HepG2 (cell line): ENCODE measurements around the gene MEAK7. TPM values are rescaled to one million over a fixed set of nuclear protein-coding genes. Genes with fewer than 3 reads are reported as not detected.

Experiments
- ATAC-seq: fragments of 200-7000 bp; cut with Tn5 transposase; 3 replicates; pipeline ENCODE4 v1.9.1; 2020; ENCODE audit warnings: mild to moderate bottlenecking, moderate library complexity
- BruUV-seq: library from RNA; stranded (reverse); fragments of 400-500 nt; replicated peaks from 2 replicates; lab custom pipeline; 2021; lab: Mats Ljungman, UMichigan
- CTCF ChIA-PET: fragments of 300-600 bp; formaldehyde crosslinking; extraction: SDS; loops from one replicate; lab custom pipeline; 2021; ENCODE audit warnings: low total read pairs, inconsistent platforms, low intra/inter-chr PET ratio; lab: Yijun Ruan, JAX
- POLR2A ChIA-PET: fragments of 350-600 bp; sonication (Branson Sonifier 250); formaldehyde crosslinking; loops from one replicate; lab custom pipeline; 2020; ENCODE audit warnings: antibody characterized with exemption, inconsistent platforms; lab: Yijun Ruan, JAX
- DNase-seq: peaks from one replicate; pipeline ENCODE4 v3.0.0-alpha.2; 2015; ENCODE audit warnings: low spot score
- FAIRE-seq: peaks from 3 replicates; lab custom pipeline; 2011; peaks lifted over from hg19 to GRCh38; lab: Jason Lieb, UNC
- H2AFZ ChIP-seq: one replicate; pipeline ENCODE4 v1.6.1; 2011; ENCODE audit warnings: low read length, inconsistent platforms
- H3K27ac ChIP-seq: fragments of 300-600 bp; 3 replicates; pipeline ENCODE4 v1.8.0; 2011; ENCODE audit warnings: mixed run types, mild to moderate bottlenecking, mixed read lengths, low read length, inconsistent platforms; ENCODE audit not compliant: insufficient read depth; ENCODE audit errors: extremely low read length
- H3K27me3 ChIP-seq, 2 experiments: fragments of 200-600 bp in 1 of 2; 2 replicates in 1 of 2; 3 replicates in 1 of 2; pipeline versions ENCODE4 v1.6.0 to v1.8.0; 2011; ENCODE audit warnings: low read length in 2 of 2, mild to moderate bottlenecking in 2 of 2, moderate library complexity in 2 of 2, inconsistent platforms in 1 of 2; ENCODE audit not compliant: insufficient read depth in 2 of 2, control insufficient read depth in 1 of 2
- H3K36me3 ChIP-seq, 2 experiments: fragments of 200-600 bp in 1 of 2; replicated peaks in 1 of 2; 2 replicates in 1 of 2; 3 replicates in 1 of 2; pipeline versions ENCODE4 v1.5.1 to v1.8.0; 2011; ENCODE audit warnings: low read length in 2 of 2, inconsistent platforms in 1 of 2; ENCODE audit not compliant: insufficient read depth in 2 of 2, control insufficient read depth in 1 of 2
- H3K4me1 ChIP-seq: 2 replicates; pipeline ENCODE4 v1.5.1; 2012; ENCODE audit warnings: low read length, inconsistent platforms; ENCODE audit not compliant: insufficient read depth
- H3K4me2 ChIP-seq: 2 replicates; pipeline ENCODE4 v1.6.0; 2011; ENCODE audit warnings: low read depth, low read length, inconsistent platforms
- H3K4me3 ChIP-seq, 3 experiments: fragments of 200-600 bp in 1 of 3; sonication (generic), shearing (Covaris generic) in 1 of 3; replicated peaks in 1 of 3; 2 replicates each; pipeline ENCODE4 v1.5.1; 2011 to 2016; ENCODE audit warnings: low read length in 3 of 3, inconsistent platforms in 2 of 3, low read depth in 2 of 3, mild to moderate bottlenecking in 2 of 3, control low read depth in 1 of 3, mixed read lengths in 1 of 3; ENCODE audit not compliant: insufficient read depth in 1 of 3
- H3K79me2 ChIP-seq: one replicate; pipeline ENCODE4 v1.6.1; 2011; ENCODE audit warnings: low read length, inconsistent platforms; ENCODE audit not compliant: insufficient read depth
- H3K9ac ChIP-seq: 2 replicates; pipeline ENCODE4 v1.6.0; 2011; ENCODE audit warnings: mild to moderate bottlenecking, low read depth, low read length, inconsistent platforms; ENCODE audit not compliant: insufficient read depth
- H3K9me3 ChIP-seq: 2 replicates; pipeline ENCODE4 v1.5.1; 2012; ENCODE audit warnings: mild to moderate bottlenecking, low read length
- H4K20me1 ChIP-seq: 2 replicates; pipeline ENCODE4 v1.6.0; 2011; ENCODE audit warnings: inconsistent platforms, mild to moderate bottlenecking, low read length, moderate library complexity; ENCODE audit not compliant: insufficient read depth
- HHEX ChIP-seq: IDR thresholded peaks from 2 replicates; pipeline ENCODE4 v1.6.1; 2016; ENCODE audit warnings: control low read depth
- IRX3 ChIP-seq: sonication (generic); formaldehyde crosslinking; IDR thresholded peaks from 2 replicates; pipeline ENCODE4 v1.8.1; 2023; ENCODE audit warnings: mild to moderate bottlenecking, low read depth, missing genetic modification reagents, borderline replicate concordance
- KDM2A ChIP-seq: sonication (generic); formaldehyde crosslinking; IDR thresholded peaks from 2 replicates; pipeline ENCODE4 v1.4.0; 2020; ENCODE audit warnings: low read depth, missing genetic modification reagents, borderline replicate concordance
- KDM5A ChIP-seq: fragments of 200-600 bp; sonication (generic); IDR thresholded peaks from 2 replicates; pipeline ENCODE4 v1.7.0; 2018; ENCODE audit warnings: antibody characterized with exemption, mild to moderate bottlenecking, low read length, borderline replicate concordance
- PHF21A ChIP-seq: sonication (generic); formaldehyde crosslinking; IDR thresholded peaks from 2 replicates; pipeline ENCODE4 v1.5.0; 2020; ENCODE audit warnings: mild to moderate bottlenecking, missing genetic modification reagents
- REL ChIP-seq: sonication (generic); formaldehyde crosslinking; conservative IDR thresholded peaks from 2 replicates; pipeline ENCODE4 v1.8.0; 2022; ENCODE audit warnings: mild to moderate bottlenecking, missing genetic modification reagents, moderate library complexity
- TBX3 ChIP-seq: fragments of 450-650 bp; IDR thresholded peaks from 2 replicates; pipeline ENCODE4 v1.6.1; 2017; ENCODE audit warnings: antibody characterized with exemption, mild to moderate bottlenecking, inconsistent platforms, borderline replicate concordance
- ZNF20 ChIP-seq: sonication (generic); formaldehyde crosslinking; IDR thresholded peaks from 2 replicates; pipeline ENCODE4 v1.4.0; 2020; ENCODE audit warnings: mild to moderate bottlenecking, moderate library complexity, missing genetic modification reagents
- ZNF572 ChIP-seq: sonication (generic); formaldehyde crosslinking; IDR thresholded peaks from 2 replicates; pipeline ENCODE4 v1.5.1; 2020; ENCODE audit warnings: mild to moderate bottlenecking, missing genetic modification reagents
- WGBS: methylation state at CpG from one replicate; pipeline ENCODE4 v1.1.6; 2017; ENCODE audit warnings: low lambda C conversion rate; 5-methylcytosine and 5-hydroxymethylcytosine counted together
- in situ Hi-C: cut with HindIII; loops from 2 replicates; pipeline ENCODE4 v1.10.0; 2017; ENCODE audit warnings: low pct_unique_long_range_greater_than_20kb; ENCODE audit not compliant: extremely low pct_ligation_motif_present
- intact Hi-C: fragments of 100-400 bp; cut with micrococcal nuclease; formaldehyde crosslinking; loops from one replicate; pipeline ENCODE4 v1.10.0; 2022; ENCODE audit not compliant: unreplicated experiment
- polyA plus RNA-seq, 8 experiments: library from polyadenylated mRNA; depleted of rRNA in 3 of 8; stranded (reverse) in 7 of 8; unstranded in 1 of 8; fragments of >200 nt; fragmentation: Illumina TruSeq in 4 of 8; extraction: Trizol in 4 of 8; gene quantifications; 2 replicates each; pipeline versions ENCODE4 v1.2.1 to v1.2.3, GENCODE V29; 2011 to 2016; ENCODE audit warnings: low read depth in 4 of 8, missing spikeins in 1 of 8, mixed read lengths in 1 of 8; ENCODE audit not compliant: insufficient read depth in 1 of 8
- total RNA-seq, 5 experiments: library from RNA; depleted of rRNA; stranded (reverse); fragments of >200 nt; fragmentation: Illumina TruSeq; extraction: Trizol; gene quantifications; 2 replicates each; pipeline ENCODE4 v1.2.3, GENCODE V29; 2016; ENCODE audit warnings: low read depth in 1 of 5
- TF ChIP-seq, protein P1 (sequence below): IDR thresholded peaks from 2 replicates; pipeline ENCODE4 v1.6.1; 2012; ENCODE audit warnings: low read length, improper control_type of control experiment

Gene MEAK7
- total and polyA plus RNA-seq, 2 of the 13 experiments (the other 11 are each of a cell fraction or from before 2014, with no cell fraction given), result 11.8 to 14.7 TPM

DNA sequence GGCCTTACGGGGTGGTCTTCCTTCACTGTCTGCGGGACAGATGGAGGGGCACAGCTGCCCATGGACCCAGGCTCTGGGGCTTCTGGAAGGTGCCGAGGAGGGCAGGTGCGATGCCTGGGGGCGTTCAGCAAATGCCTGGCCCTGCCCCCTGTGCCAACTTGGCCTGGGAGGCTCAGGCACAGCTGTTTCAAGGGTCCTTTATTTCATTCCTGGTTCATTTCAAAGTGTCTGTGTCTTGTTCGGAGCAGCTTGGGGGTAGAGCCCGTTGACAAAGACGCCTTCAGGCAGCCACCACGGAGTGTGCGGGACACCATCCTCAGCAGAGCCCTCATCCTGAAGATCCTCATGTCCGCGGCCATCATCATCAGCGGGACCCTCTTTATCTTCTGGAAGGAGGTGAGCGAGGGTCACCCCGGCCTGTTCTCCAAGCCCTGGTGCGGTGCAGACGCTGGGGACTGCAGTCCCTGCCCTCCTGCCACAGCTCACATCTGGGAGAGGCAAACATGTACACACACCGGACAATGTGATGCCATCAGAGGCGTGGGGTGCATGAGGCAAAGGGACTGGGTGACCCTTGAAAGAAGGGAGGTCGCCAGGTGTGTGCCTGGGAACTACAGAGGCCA lies 43.9 kb downstream of the MEAK7 start:
- H4K20me1 ChIP-seq, result no peaks in the 10 kb centered on the region
- no peaks in the 10 kb centered on the region for H3K9me3 ChIP-seq
- H3K79me2 ChIP-seq, result no peaks in the 10 kb centered on the region
- no peak overlapping the region for H3K27ac ChIP-seq
- H3K36me3 ChIP-seq, result no peaks in the 10 kb centered on the region; a peak in 1 of 5 replicates
- CTCF ChIA-PET, result no interaction called here
- intact Hi-C loops, result no loop called here
- H3K4me2 ChIP-seq, result no peak overlapping the region
- no peak overlapping the region for H3K9ac ChIP-seq
- TF ChIP-seq TBX3, result no peak
- no peak for TF ChIP-seq KDM5A
- no peak for TF ChIP-seq REL
- TF ChIP-seq PHF21A (CRISPR knock-in tag), result no peak
- no peak for TF ChIP-seq ZNF20 (CRISPR knock-in tag)
- no peak for TF ChIP-seq IRX3
- POLR2A ChIA-PET, result no interaction called here
- BruUV-seq, result no TSS peak
- H3K4me1 ChIP-seq, result no peaks in the 10 kb centered on the region
- H2AFZ ChIP-seq, result no peak overlapping the region
- H3K27me3 ChIP-seq, result no peaks in the 10 kb centered on the region
- ATAC-seq (no peak; the same call in 2 of the 3 replicates), FAIRE-seq (no peak), DNase-seq (no peak)
- 87% methylated on average over 14 of the region's 20 CpGs for WGBS
- no peak overlapping the region for H3K4me3 ChIP-seq
- in situ Hi-C loops, result no loop called here

DNA sequence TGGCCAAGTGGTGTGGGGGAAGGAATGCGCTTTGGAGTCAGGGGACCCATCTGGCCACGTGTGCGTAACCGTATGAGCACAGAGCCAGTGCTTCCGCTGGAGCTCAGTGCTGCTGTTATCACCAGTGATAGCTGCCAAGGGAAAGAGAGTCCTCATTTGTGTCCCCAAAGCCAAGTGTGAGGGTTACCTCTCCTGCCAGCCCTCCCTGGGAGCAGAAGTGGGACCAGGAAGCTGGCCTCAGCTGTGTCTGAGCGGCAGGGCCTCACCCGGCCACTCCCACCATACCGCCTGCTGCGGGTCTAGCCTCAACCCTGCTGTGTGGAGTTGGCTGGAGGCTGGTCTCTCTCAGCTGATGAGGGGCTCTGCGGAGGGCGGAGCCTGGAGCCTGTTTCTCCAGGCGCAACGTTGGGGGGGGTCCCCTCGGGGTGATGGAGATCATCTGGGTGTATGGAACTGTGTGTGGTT lies 44.5 kb downstream of the MEAK7 start:
- no peak overlapping the region for H3K27ac ChIP-seq
- BruUV-seq, result no TSS peak
- FAIRE-seq (no peak), DNase-seq (no peak), ATAC-seq (peak; percentile 22; the same call in 2 of the 3 replicates)
- no peak overlapping the region for H3K4me2 ChIP-seq
- H3K4me3 ChIP-seq, result no peak overlapping the region
- H3K9me3 ChIP-seq, result no peaks in the 10 kb centered on the region
- ChIA-PET POLR2A (no interaction called here), CTCF (no interaction called here)
- WGBS, result 85% methylated on average over 10 of the region's 14 CpGs
- intact Hi-C loops, result no loop called here
- no peaks in the 10 kb centered on the region; a peak in 1 of 5 replicates for H3K36me3 ChIP-seq
- H4K20me1 ChIP-seq, result no peaks in the 10 kb centered on the region
- no peaks in the 10 kb centered on the region for H3K4me1 ChIP-seq
- no peaks in the 10 kb centered on the region for H3K27me3 ChIP-seq
- H3K79me2 ChIP-seq, result no peaks in the 10 kb centered on the region
- in situ Hi-C loops, result no loop called here
- no peak overlapping the region for H3K9ac ChIP-seq
- no peak overlapping the region for H2AFZ ChIP-seq
- TF ChIP-seq, protein P1, sequence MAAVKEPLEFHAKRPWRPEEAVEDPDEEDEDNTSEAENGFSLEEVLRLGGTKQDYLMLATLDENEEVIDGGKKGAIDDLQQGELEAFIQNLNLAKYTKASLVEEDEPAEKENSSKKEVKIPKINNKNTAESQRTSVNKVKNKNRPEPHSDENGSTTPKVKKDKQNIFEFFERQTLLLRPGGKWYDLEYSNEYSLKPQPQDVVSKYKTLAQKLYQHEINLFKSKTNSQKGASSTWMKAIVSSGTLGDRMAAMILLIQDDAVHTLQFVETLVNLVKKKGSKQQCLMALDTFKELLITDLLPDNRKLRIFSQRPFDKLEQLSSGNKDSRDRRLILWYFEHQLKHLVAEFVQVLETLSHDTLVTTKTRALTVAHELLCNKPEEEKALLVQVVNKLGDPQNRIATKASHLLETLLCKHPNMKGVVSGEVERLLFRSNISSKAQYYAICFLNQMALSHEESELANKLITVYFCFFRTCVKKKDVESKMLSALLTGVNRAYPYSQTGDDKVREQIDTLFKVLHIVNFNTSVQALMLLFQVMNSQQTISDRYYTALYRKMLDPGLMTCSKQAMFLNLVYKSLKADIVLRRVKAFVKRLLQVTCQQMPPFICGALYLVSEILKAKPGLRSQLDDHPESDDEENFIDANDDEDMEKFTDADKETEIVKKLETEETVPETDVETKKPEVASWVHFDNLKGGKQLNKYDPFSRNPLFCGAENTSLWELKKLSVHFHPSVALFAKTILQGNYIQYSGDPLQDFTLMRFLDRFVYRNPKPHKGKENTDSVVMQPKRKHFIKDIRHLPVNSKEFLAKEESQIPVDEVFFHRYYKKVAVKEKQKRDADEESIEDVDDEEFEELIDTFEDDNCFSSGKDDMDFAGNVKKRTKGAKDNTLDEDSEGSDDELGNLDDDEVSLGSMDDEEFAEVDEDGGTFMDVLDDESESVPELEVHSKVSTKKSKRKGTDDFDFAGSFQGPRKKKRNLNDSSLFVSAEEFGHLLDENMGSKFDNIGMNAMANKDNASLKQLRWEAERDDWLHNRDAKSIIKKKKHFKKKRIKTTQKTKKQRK, result no peak
- TF ChIP-seq KDM2A (CRISPR knock-in tag) (no peak), HHEX (CRISPR knock-in tag) (no peak), ZNF572 (no peak)
